ENCODE data around the gene CELA2A.

DNA sequence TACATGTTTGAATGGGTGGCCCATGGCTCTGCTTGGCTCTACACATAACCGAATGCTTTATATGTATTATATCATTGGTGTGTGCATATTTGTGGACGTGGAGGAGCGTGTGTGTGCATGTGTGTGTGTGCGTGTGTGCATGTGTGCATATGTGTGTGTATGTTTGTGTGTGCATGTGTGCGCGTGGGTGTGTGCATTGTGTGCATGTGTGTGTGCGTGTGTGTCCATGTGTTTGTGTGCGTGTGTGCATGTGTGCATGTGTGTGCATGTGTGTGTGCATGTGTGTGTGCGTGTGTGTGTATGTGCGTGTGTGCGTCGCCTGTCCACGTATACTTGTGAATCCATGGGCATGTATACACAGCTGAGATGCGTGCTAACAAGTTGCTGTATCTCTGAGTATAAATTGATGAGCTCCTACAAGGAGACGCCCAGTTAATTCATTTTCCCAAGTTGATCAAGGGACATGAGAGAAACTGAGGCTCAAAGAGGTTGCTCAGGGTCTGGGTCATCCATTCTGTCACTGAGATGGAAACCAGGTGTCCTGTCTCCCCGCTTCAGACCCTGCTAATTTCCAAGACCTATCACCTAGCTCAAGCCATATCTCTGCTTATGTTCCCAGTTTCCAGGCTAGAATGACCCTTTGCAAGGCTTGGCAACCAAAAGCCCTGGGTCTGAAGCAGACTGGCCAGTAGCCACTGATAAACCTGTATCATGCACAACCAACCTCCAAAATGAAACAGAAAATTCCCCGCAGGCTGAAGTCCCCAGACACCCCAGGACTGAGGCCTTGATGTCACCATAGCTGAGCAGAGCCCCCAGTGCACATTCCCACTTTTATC is 21.1 kb upstream of the CELA2A start:
- TF ChIP-seq CTCF (IDR thresholded peaks at IDR 0.05) = no peak
- no peak for TF ChIP-seq POLR2A (IDR thresholded peaks at IDR 0.05)

Measured in esophagus squamous epithelium (tissue), 4 donors.